Measurements from ENCODE around the gene GFPT2. TPM values are rescaled to one million over a fixed set of nuclear protein-coding genes. Genes with fewer than 3 reads are reported as not detected.

The GFPT2 gene
- total and polyA plus RNA-seq, 10 of the 15 experiments (the other 5 are each of a cell fraction or from before 2014, with no cell fraction given) = 0.05 to 0.33 (median 0.11) TPM; not detected in 4

DNA sequence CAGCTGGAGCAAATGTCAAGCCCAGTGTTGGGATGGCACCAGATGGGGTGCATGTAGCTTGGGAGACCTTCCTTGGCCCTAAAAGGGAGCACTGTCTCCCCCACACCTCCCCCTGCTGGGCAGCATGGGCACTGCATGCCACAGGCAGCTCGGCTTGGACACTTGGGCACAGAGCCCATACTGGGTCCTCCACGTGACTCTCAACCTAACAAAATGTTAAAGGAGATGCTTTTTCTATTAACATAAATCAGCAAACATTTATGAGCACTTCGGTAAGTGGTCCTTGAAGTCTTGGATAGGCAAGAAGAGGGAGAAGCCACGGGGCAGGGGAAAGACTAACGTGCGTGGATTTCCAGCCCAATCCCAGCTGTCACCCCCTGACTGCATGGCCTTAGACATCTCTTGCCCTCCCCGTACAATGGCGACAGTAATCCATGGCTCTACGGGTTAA, 37.3 kb downstream of the GFPT2 start:
- Histone ChIP-seq H3K4me3 (no peak overlapping the region), H3K27ac (ENCODE audit: control insufficient read depth, insufficient read depth) (no peak overlapping the region), H3K36me3 (ENCODE audit: control insufficient read depth in 2 of 2, insufficient read depth in 2 of 2, low read length in 1 of 2) (no peaks in the 10 kb centered on the region), H4K20me1 (ENCODE audit: control insufficient read depth, insufficient read depth) (no peaks in the 10 kb centered on the region), H3K4me1 (ENCODE audit: control insufficient read depth, insufficient read depth, low read length) (no peaks in the 10 kb centered on the region), H3K4me2 (ENCODE audit: control insufficient read depth, insufficient read depth) (no peak overlapping the region), H3K79me2 (ENCODE audit: control insufficient read depth, insufficient read depth, low read length) (no peaks in the 10 kb centered on the region), H3K9ac (ENCODE audit: control insufficient read depth, insufficient read depth, low read length) (no peak overlapping the region), H3K27me3 (replicated peaks in 1 of 2; ENCODE audit: control insufficient read depth in 2 of 2, insufficient read depth in 2 of 2, low read length in 1 of 2) (no peaks in the 10 kb centered on the region; a peak in 1 of 4 replicates), H2AFZ (ENCODE audit: control insufficient read depth, low read depth, low read length) (no peak overlapping the region), H3K9me3 (replicated peaks; ENCODE audit: control insufficient read depth, insufficient read depth, low read length) (no peaks in the 10 kb centered on the region)
- DNase-seq (ENCODE audit: low read depth, low spot score) = no peak
- WGBS (ENCODE audit: insufficient coverage, insufficient replicate concordance, low lambda C conversion rate, missing lambda C conversion rate) = 32% methylated on average over 9 of the region's 9 CpGs
- BruUV-seq (replicated peaks) = no TSS peak
- peak; percentile 97 for ATAC-seq
- SMC1A ChIA-PET (ENCODE audit: uncharacterized antibody, unreplicated experiment) = interaction anchor here (1.2 to 4.4 kb wide), 6 partner anchors 13 to 114 kb away, joined by 3 to 28 read pairs (median 7); no protein-coding TSS in a partner anchor
- TF ChIP-seq, protein P1, sequence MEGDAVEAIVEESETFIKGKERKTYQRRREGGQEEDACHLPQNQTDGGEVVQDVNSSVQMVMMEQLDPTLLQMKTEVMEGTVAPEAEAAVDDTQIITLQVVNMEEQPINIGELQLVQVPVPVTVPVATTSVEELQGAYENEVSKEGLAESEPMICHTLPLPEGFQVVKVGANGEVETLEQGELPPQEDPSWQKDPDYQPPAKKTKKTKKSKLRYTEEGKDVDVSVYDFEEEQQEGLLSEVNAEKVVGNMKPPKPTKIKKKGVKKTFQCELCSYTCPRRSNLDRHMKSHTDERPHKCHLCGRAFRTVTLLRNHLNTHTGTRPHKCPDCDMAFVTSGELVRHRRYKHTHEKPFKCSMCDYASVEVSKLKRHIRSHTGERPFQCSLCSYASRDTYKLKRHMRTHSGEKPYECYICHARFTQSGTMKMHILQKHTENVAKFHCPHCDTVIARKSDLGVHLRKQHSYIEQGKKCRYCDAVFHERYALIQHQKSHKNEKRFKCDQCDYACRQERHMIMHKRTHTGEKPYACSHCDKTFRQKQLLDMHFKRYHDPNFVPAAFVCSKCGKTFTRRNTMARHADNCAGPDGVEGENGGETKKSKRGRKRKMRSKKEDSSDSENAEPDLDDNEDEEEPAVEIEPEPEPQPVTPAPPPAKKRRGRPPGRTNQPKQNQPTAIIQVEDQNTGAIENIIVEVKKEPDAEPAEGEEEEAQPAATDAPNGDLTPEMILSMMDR (IDR thresholded peaks at IDR 0.05 in 2 of 3, conservative IDR thresholded peaks at IDR 0.05 in 1 of 3; ENCODE audit: control insufficient read depth in 2 of 3, extremely low read depth in 1 of 3, insufficient read depth in 1 of 3, low read depth in 3 of 3, low read length in 3 of 3) = peak; percentile 86 to 99 (median 97)
- TF ChIP-seq RAD21 (IDR thresholded peaks at IDR 0.05; ENCODE audit: insufficient read depth, low read depth, low read length) (peak; percentile 67), BHLHE40 (IDR thresholded peaks at IDR 0.05; ENCODE audit: borderline replicate concordance in 1 of 2, low read depth in 2 of 2, low read length in 1 of 2) (0 out of 4 replicates have a peak, but pooled peaks of 1 of the 2 experiments have one; percentile 10), IRF4 (IDR thresholded peaks at IDR 0.05; ENCODE audit: low read depth, low read length) (no peak), FOXK2 (IDR thresholded peaks at IDR 0.05) (no peak), RAD51 (IDR thresholded peaks at IDR 0.05) (peak; percentile 57), NBN (IDR thresholded peaks at IDR 0.05) (no peak), POLR2AphosphoS5 (IDR thresholded peaks at IDR 0.05; ENCODE audit: low read length) (no peak), CHD2 (IDR thresholded peaks at IDR 0.05; ENCODE audit: borderline replicate concordance, low read depth, low read length) (no peak), SMC3 (IDR thresholded peaks at IDR 0.05; ENCODE audit: borderline replicate concordance, low read length) (peak; percentile 87), SRF (IDR thresholded peaks at IDR 0.05; ENCODE audit: low read depth in 2 of 2, low read length in 2 of 2) (peak in 1 of 2 experiments; percentile 34; a peak in 1 of 4 replicates)
- TF ChIP-seq, protein P2, sequence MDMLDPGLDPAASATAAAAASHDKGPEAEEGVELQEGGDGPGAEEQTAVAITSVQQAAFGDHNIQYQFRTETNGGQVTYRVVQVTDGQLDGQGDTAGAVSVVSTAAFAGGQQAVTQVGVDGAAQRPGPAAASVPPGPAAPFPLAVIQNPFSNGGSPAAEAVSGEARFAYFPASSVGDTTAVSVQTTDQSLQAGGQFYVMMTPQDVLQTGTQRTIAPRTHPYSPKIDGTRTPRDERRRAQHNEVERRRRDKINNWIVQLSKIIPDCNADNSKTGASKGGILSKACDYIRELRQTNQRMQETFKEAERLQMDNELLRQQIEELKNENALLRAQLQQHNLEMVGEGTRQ (IDR thresholded peaks at IDR 0.05; ENCODE audit: borderline replicate concordance, low read depth, low read length) = peak; percentile 13; the same call in 1 of the 2 replicates
- CTCF ChIA-PET = interaction anchor here (0.7 to 6.8 kb wide), 20 partner anchors 9 to 191 kb away, joined by 3 to 139 read pairs (median 4); partner anchors contain the start of gene MAPK9
- RAD21 ChIA-PET (ENCODE audit: unreplicated experiment) = interaction anchor here (1.0 to 3.3 kb wide), 7 partner anchors 9 to 115 kb away, joined by 3 to 33 read pairs (median 4); partner anchors contain the start of gene MAPK9
- intact Hi-C loops (cut with micrococcal nuclease; ENCODE audit: unreplicated experiment) (loop anchor here (1.0 to 5.0 kb wide), 2 partner anchors 22 to 188 kb away; no protein-coding TSS in a partner anchor), in situ Hi-C loops (cut with MboI) (no loop called here)
- POLR2A ChIA-PET = no interaction called here
- FAIRE-seq = peak; percentile 84

Measured in GM12878 (cell line).